ENCODE data around the gene SMARCAD1.
"Not testable (repeated sequence)": the region's sequence is repeated elsewhere in the genome, so short reads cannot be mapped to it uniquely, and the experiment has no call there.

SMARCAD1 gene

GRCh38 chr4:94306713-94307112 is 99.0 kb downstream of the SMARCAD1 start:
- no peak overlapping the region for H3K27ac ChIP-seq (ENCODE audit: low read length)
- no peak overlapping the region for H3K9ac ChIP-seq (ENCODE audit: low read length)
- no peak overlapping the region for H3K4me2 ChIP-seq (ENCODE audit: low read length)
- H2AFZ ChIP-seq (ENCODE audit: low read depth, low read length) = no peak overlapping the region
- H4K20me1 ChIP-seq (ENCODE audit: insufficient read depth, low read length) = no peaks in the 10 kb centered on the region
- no peaks in the 10 kb centered on the region for H3K27me3 ChIP-seq (ENCODE audit: low read depth, low read length)
- no peaks in the 10 kb centered on the region for H3K36me3 ChIP-seq (replicated peaks; ENCODE audit: low read depth, low read length)
- H3K79me2 ChIP-seq (ENCODE audit: low read length) = no peaks in the 10 kb centered on the region
- TF ChIP-seq CTCF (IDR thresholded peaks at IDR 0.05; ENCODE audit: low read depth, low read length) = no peak
- TF ChIP-seq EZH2phosphoT487 (IDR thresholded peaks at IDR 0.05; ENCODE audit: low read depth) = no peak
- no peaks in the 10 kb centered on the region for H3K4me1 ChIP-seq (ENCODE audit: low read length)
- H3K4me3 ChIP-seq (ENCODE audit: low read length) = no peak overlapping the region
- H3K9me3 ChIP-seq (ENCODE audit: insufficient read depth, low read length) = no peaks in the 10 kb centered on the region

GRCh38 chr4:94307231-94307871 is 99.7 kb downstream of the SMARCAD1 start:
- H3K79me2 ChIP-seq (ENCODE audit: low read length) = no peaks in the 10 kb centered on the region
- no peaks in the 10 kb centered on the region for H4K20me1 ChIP-seq (ENCODE audit: insufficient read depth, low read length)
- TF ChIP-seq CTCF (IDR thresholded peaks at IDR 0.05; ENCODE audit: low read depth, low read length) = no peak
- TF ChIP-seq EZH2phosphoT487 (IDR thresholded peaks at IDR 0.05; ENCODE audit: low read depth) = no peak

GRCh38 chr4:94319927-94320326 is 112.3 kb downstream of the SMARCAD1 start:
- H3K4me2 ChIP-seq (ENCODE audit: low read length); H3K27ac ChIP-seq (ENCODE audit: low read length); H3K9ac ChIP-seq (ENCODE audit: low read length); H3K4me1 ChIP-seq (ENCODE audit: low read length); H3K4me3 ChIP-seq (ENCODE audit: low read length); H4K20me1 ChIP-seq (ENCODE audit: insufficient read depth, low read length); H2AFZ ChIP-seq (ENCODE audit: low read depth, low read length); H3K36me3 ChIP-seq (replicated peaks; ENCODE audit: low read depth, low read length); H3K9me3 ChIP-seq (ENCODE audit: insufficient read depth, low read length); H3K79me2 ChIP-seq (ENCODE audit: low read length); H3K27me3 ChIP-seq (ENCODE audit: low read depth, low read length): not testable (repeated sequence)

More at GRCh38 chr4:94307231-94307871, 99.7 kb downstream of the SMARCAD1 start:
- no peak overlapping the region for H3K4me2 ChIP-seq (ENCODE audit: low read length)
- no peaks in the 10 kb centered on the region for H3K9me3 ChIP-seq (ENCODE audit: insufficient read depth, low read length)
- H3K9ac ChIP-seq (ENCODE audit: low read length) = no peak overlapping the region
- H3K27ac ChIP-seq (ENCODE audit: low read length) = no peak overlapping the region
- H3K36me3 ChIP-seq (replicated peaks; ENCODE audit: low read depth, low read length) = no peaks in the 10 kb centered on the region
- H3K4me3 ChIP-seq (ENCODE audit: low read length) = no peak overlapping the region
- no peaks in the 10 kb centered on the region for H3K4me1 ChIP-seq (ENCODE audit: low read length)
- no peak overlapping the region for H2AFZ ChIP-seq (ENCODE audit: low read depth, low read length)
- H3K27me3 ChIP-seq (ENCODE audit: low read depth, low read length) = no peaks in the 10 kb centered on the region

- Histone ChIP-seq H3K4me2 (ENCODE audit: low read length) (no peak overlapping the region), H3K36me3 (replicated peaks; ENCODE audit: low read depth, low read length) (peaks cover 4% of the 10 kb centered on the region), H3K27me3 (ENCODE audit: low read depth, low read length) (no peaks in the 10 kb centered on the region), H3K9me3 (ENCODE audit: insufficient read depth, low read length) (0 out of 2 replicates have a peak, but pooled peaks cover 3% of the 10 kb centered on the region), H4K20me1 (ENCODE audit: insufficient read depth, low read length) (no peaks in the 10 kb centered on the region), H3K27ac (ENCODE audit: low read length) (no peak overlapping the region), H3K4me3 (ENCODE audit: low read length) (no peak overlapping the region), H3K9ac (ENCODE audit: low read length) (no peak overlapping the region), H3K4me1 (ENCODE audit: low read length) (no peaks in the 10 kb centered on the region), H2AFZ (ENCODE audit: low read depth, low read length) (no peak overlapping the region), H3K79me2 (ENCODE audit: low read length) (no peaks in the 10 kb centered on the region)
- TF ChIP-seq EZH2phosphoT487 (IDR thresholded peaks at IDR 0.05; ENCODE audit: low read depth) (no peak), CTCF (IDR thresholded peaks at IDR 0.05; ENCODE audit: low read depth, low read length) (no peak)
These were observed 118.2 kb downstream of the SMARCAD1 start for GRCh38 chr4:94325835-94326234.

Measured in OCI-LY3 (cell line).